WTC11 (cell line): ENCODE measurements around the gene EMP2. TPM values are rescaled to one million over a fixed set of nuclear protein-coding genes. Genes with fewer than 3 reads are reported as not detected.

Source experiments
- ATAC-seq: fragments of 200-7000 bp; cut with Tn5 transposase; 2 replicates; pipeline ENCODE4 v1.10.0; 2021; ENCODE audit warnings: mild to moderate bottlenecking, moderate library complexity
- CTCF ChIA-PET: fragments of 300-600 bp; sonication (Branson Sonifier 250); formaldehyde crosslinking; loops from one replicate; lab custom pipeline; 2021; ENCODE audit warnings: antibody characterized with exemption; lab: Charles Lee
- POLR2A ChIA-PET: fragments of 350-600 bp; sonication (Branson Sonifier 250); formaldehyde crosslinking; loops from one replicate; lab custom pipeline; 2021; ENCODE audit warnings: antibody characterized with exemption; lab: Charles Lee
- DNase-seq: peaks from one replicate; pipeline ENCODE4 v3.0.0; 2021; ENCODE audit warnings: low spot score
- H3K27ac Mint-ChIP-seq: 2 replicates; pipeline ENCODE4 v1.8.0; 2021; ENCODE audit warnings: mixed read lengths
- H3K27me3 Mint-ChIP-seq: 2 replicates; pipeline ENCODE4 v1.8.0; 2021; ENCODE audit warnings: low read depth, mild to moderate bottlenecking, moderate library complexity, mixed read lengths
- H3K36me3 Mint-ChIP-seq: 2 replicates; pipeline ENCODE4 v1.8.0; 2021; ENCODE audit warnings: mixed read lengths
- H3K4me1 Mint-ChIP-seq: 2 replicates; pipeline ENCODE4 v1.8.0; 2022; ENCODE audit warnings: mixed read lengths
- H3K4me3 Mint-ChIP-seq: 2 replicates; pipeline ENCODE4 v1.8.0; 2021; ENCODE audit warnings: mild to moderate bottlenecking, moderate library complexity, mixed read lengths
- H3K9me3 Mint-ChIP-seq: 2 replicates; pipeline ENCODE4 v1.8.0; 2021; ENCODE audit warnings: mixed read lengths
- CDX4 ChIP-seq: fragments of 250-450 bp; sonication (Bioruptor Pico); IDR thresholded peaks from 2 replicates; pipeline ENCODE4 v1.9.0; 2021; ENCODE audit warnings: moderate library complexity, mild to moderate bottlenecking, inconsistent platforms, borderline replicate concordance
- E2F4 ChIP-seq: sonication (generic); formaldehyde crosslinking; IDR thresholded peaks from 2 replicates; pipeline ENCODE4 v1.8.1; 2022; ENCODE audit warnings: low read depth, mild to moderate bottlenecking, moderate library complexity, missing genetic modification reagents, borderline replicate concordance
- ETV6 ChIP-seq: sonication (generic); formaldehyde crosslinking; IDR thresholded peaks from 2 replicates; pipeline ENCODE4 v1.8.1; 2022; ENCODE audit warnings: mild to moderate bottlenecking, missing genetic modification reagents
- GABPB1 ChIP-seq: sonication (generic); formaldehyde crosslinking; IDR thresholded peaks from 2 replicates; pipeline ENCODE4 v1.8.1; 2023; ENCODE audit warnings: mild to moderate bottlenecking, missing genetic modification reagents
- IRF2 ChIP-seq: sonication (generic); formaldehyde crosslinking; IDR thresholded peaks from 2 replicates; pipeline ENCODE4 v1.8.0; 2022; ENCODE audit warnings: low read depth, missing genetic modification reagents, borderline replicate concordance
- MXD4 ChIP-seq: fragments of 250-450 bp; sonication (Bioruptor Pico); IDR thresholded peaks from 2 replicates; pipeline ENCODE4 v1.8.0; 2021; ENCODE audit warnings: mild to moderate bottlenecking, moderate library complexity, borderline replicate concordance
- MYBL2 ChIP-seq: sonication (generic); formaldehyde crosslinking; IDR thresholded peaks from 2 replicates; pipeline ENCODE4 v1.8.1; 2023; ENCODE audit warnings: mild to moderate bottlenecking, moderate library complexity, missing genetic modification reagents
- OVOL2 ChIP-seq: fragments of 250-450 bp; sonication (Bioruptor Pico); IDR thresholded peaks from 2 replicates; pipeline ENCODE4 v1.9.0; 2021; ENCODE audit warnings: mild to moderate bottlenecking, borderline replicate concordance
- PRDM15 ChIP-seq: sonication (generic); formaldehyde crosslinking; IDR thresholded peaks from 2 replicates; pipeline ENCODE4 v1.8.0; 2022; ENCODE audit warnings: missing genetic modification reagents
- ZNF532 ChIP-seq: fragments of 250-450 bp; sonication (Bioruptor Pico); IDR thresholded peaks from 2 replicates; pipeline ENCODE4 v1.9.0; 2021; ENCODE audit warnings: mild to moderate bottlenecking, borderline replicate concordance
- total RNA-seq: library from RNA; stranded (reverse); gene quantifications from 3 replicates; pipeline ENCODE4 v1.2.3, GENCODE V29; 2021

Gene EMP2
- total RNA-seq, 1 experiment from 2014 or later = 16.4 TPM

GRCh38 chr16:10485698-10486382 lies 94.6 kb downstream of the EMP2 start (continued):
- TF ChIP-seq E2F4 (CRISPR knock-in tag) (no peak), CDX4 (CRISPR knock-in tag) (no peak), GABPB1 (no peak), OVOL2 (CRISPR knock-in tag) (no peak), ZNF532 (CRISPR knock-in tag) (no peak)

- Mint-ChIP-seq H3K27ac (no peak overlapping the region), H3K4me1 (peaks cover 6% of the 10 kb centered on the region; the same call in 1 of the 2 replicates), H3K4me3 (no peak overlapping the region), H3K36me3 (peaks cover 48% of the 10 kb centered on the region), H3K9me3 (peaks cover 33% of the 10 kb centered on the region), H3K27me3 (no peaks in the 10 kb centered on the region)
- TF ChIP-seq IRF2 (CRISPR knock-in tag) (no peak), ETV6 (CRISPR knock-in tag) (no peak), PRDM15 (CRISPR knock-in tag) (no peak), MYBL2 (CRISPR knock-in tag) (no peak), ZNF532 (CRISPR knock-in tag) (no peak), MXD4 (CRISPR knock-in tag) (no peak)
- POLR2A ChIA-PET = no interaction called here
- DNase-seq (no peak), ATAC-seq (no peak)
- CTCF ChIA-PET = no interaction called here
Observed at GRCh38 chr16:10485159-10485558, 95.2 kb downstream of the EMP2 start.
